IPS-18c (cell line): Measurements from ENCODE around the gene ADAR.
A peak's percentile ranks its signal among the peaks of the same experiment; 100 is the strongest.

ENCODE experiments used
- H3K4me3 ChIP-seq: 2 replicates; pipeline ENCODE4 v1.7.0; 2013; ENCODE audit warnings: low read depth, mild to moderate bottlenecking, low read length, moderate library complexity; ENCODE audit not compliant: insufficient read depth
- H3K9me3 ChIP-seq: one replicate; pipeline ENCODE4 v1.6.1; 2013; ENCODE audit warnings: mild to moderate bottlenecking, low read length, moderate library complexity; ENCODE audit not compliant: control insufficient read depth, insufficient read depth

Gene ADAR

DNA sequence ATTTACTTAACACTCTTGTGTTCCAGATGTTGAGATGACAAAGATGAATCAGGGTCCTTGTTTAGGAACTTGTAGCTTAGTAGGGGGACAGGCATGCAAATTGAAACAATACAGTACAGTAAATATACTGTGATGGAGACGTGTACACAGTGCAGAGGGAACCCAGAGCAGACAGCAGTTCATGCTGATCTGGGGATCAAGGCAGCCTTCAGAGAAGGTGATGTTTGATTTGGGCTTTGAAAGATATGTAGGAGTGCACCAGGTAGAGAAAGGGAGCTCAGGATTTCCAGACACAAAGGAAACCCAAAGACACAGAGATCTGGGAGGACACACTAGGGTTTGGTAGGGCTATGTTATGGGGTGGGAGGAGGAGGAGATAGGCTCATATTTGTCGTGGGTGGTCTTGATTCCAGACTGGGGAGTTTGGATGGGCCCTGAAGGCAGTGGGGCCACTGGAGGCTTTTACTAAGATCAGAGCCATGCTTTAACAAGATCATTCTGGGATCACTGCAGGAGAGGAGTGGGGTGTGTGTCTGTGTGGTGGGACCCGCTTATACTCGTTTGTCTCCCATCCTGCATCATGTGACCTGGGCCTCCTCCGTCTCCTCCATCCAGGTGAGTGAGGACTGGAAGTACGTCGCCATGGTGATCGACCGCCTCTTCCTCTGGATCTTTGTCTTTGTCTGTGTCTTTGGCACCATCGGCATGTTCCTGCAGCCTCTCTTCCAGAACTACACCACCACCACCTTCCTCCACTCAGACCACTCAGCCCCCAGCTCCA is 32.6 kb downstream of the ADAR start:
- H3K4me3 ChIP-seq = no peak overlapping the region
- H3K9me3 ChIP-seq = peaks cover 2% of the 10 kb centered on the region

- peaks cover 2% of the 10 kb centered on the region for H3K9me3 ChIP-seq
- no peak overlapping the region for H3K4me3 ChIP-seq
Measured at GRCh38 chr1:154574716-154575115, 33.3 kb downstream of the ADAR start.

GRCh38 chr1:154573168-154573510 is 34.8 kb downstream of the ADAR start:
- peaks cover 2% of the 10 kb centered on the region for H3K9me3 ChIP-seq
- no peak overlapping the region for H3K4me3 ChIP-seq

- Histone ChIP-seq H3K9me3 (peaks cover 2% of the 10 kb centered on the region), H3K4me3 (no peak overlapping the region)
Measured at GRCh38 chr1:154572468-154573167, 35.4 kb downstream of the ADAR start.

DNA sequence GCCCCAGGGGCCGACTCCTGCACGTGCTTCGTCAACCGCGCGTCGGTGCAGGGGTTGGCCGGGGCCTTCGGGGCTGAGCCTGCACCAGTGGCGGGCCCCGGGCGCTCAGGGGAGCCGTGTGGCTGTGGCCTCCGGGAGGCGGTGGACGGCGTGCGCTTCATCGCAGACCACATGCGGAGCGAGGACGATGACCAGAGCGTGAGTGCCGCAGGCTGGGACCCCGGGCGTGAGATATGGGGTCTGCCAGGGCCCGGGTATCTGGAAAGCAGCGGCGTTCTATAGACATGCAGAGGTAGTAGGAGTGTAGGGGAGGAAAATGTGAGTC is 36.1 kb downstream of the ADAR start:
- no peak overlapping the region for H3K4me3 ChIP-seq
- H3K9me3 ChIP-seq = peaks cover 2% of the 10 kb centered on the region

DNA sequence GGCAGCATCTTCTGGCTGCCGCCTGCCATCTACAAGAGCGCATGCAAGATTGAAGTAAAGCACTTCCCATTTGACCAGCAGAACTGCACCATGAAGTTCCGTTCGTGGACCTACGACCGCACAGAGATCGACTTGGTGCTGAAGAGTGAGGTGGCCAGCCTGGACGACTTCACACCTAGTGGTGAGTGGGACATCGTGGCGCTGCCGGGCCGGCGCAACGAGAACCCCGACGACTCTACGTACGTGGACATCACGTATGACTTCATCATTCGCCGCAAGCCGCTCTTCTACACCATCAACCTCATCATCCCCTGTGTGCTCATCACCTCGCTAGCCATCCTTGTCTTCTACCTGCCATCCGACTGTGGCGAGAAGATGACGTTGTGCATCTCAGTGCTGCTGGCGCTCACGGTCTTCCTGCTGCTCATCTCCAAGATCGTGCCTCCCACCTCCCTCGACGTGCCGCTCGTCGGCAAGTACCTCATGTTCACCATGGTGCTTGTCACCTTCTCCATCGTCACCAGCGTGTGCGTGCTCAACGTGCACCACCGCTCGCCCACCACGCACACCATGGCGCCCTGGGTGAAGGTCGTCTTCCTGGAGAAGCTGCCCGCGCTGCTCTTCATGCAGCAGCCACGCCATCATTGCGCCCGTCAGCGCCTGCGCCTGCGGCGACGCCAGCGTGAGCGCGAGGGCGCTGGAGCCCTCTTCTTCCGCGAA is 36.6 kb downstream of the ADAR start:
- H3K9me3 ChIP-seq = peaks cover 2% of the 10 kb centered on the region
- H3K4me3 ChIP-seq = no peak overlapping the region

- Histone ChIP-seq H3K4me3 (peak overlapping the region; percentile 51), H3K9me3 (peaks cover 2% of the 10 kb centered on the region)
Measured at GRCh38 chr1:154568157-154568815, 39.7 kb downstream of the ADAR start.

GRCh38 chr1:154567386-154568156 is 40.4 kb downstream of the ADAR start, which contains the start of gene CHRNB2:
Gene CHRNB2 (plus strand): TSS chr1:154567778. CDS start chr1:154568045, 267 bp downstream.
- peaks cover 2% of the 10 kb centered on the region for H3K9me3 ChIP-seq
- peak within 1 kb of the TSS; percentile 74 for H3K4me3 ChIP-seq

- Histone ChIP-seq H3K9me3 (no peaks in the 10 kb centered on the region), H3K4me3 (no peak overlapping the region)
Measured at GRCh38 chr1:154565876-154566275, 42.1 kb downstream of the ADAR start.

GRCh38 chr1:154559466-154560044 is 48.4 kb downstream of the ADAR start:
- no peaks in the 10 kb centered on the region for H3K9me3 ChIP-seq
- peak overlapping the region; percentile 52; the same call in 1 of the 2 replicates for H3K4me3 ChIP-seq

DNA sequence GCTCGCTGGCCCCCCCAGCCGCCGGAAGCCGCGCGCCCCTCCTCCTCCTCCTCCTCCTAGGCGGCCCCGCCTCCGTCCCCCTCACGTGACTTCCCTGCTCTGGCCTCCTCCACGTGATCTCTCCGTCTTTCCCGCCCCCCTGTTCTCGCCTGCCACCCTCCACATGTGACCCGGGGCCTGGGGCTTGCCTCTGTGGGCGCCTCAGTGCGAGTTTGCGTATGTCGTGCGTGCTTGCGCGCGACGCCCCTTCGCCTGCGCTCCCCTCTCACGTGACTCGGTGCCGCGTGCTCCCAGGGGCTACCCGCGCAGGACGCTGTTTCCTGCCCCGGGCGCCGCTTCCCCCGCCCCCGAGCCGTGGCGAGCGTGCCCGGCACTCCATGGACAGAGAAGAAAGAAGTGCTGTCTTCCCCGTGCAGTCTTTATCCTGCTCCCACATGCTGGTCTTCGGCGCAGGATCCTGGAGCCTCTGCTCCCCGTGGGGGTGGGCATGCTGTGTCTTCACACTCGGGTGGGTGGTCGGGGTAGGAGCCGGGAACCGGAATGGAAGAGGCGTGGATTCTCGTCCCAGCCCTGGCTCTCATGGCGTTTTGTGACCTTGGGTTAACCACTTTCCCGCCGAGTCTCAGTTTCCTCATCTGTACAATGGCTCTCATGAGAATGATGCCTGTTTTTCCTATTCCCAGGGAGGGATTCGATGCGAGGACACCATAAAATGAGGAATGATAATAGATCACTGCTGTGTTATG is 49.1 kb downstream of the ADAR start:
- no peaks in the 10 kb centered on the region for H3K9me3 ChIP-seq
- H3K4me3 ChIP-seq = peak overlapping the region; percentile 52

GRCh38 chr1:154557939-154558719 is 49.9 kb downstream of the ADAR start, which contains the start of gene UBE2Q1:
Gene UBE2Q1 (minus strand): TSS chr1:154558662. CDS start chr1:154558553, 109 bp downstream.
- H3K4me3 ChIP-seq = peak within 1 kb of the TSS; percentile 74
- H3K9me3 ChIP-seq = no peaks in the 10 kb centered on the region

GRCh38 chr1:154557248-154557938 is 50.6 kb downstream of the ADAR start:
- H3K4me3 ChIP-seq = peak overlapping the region; percentile 74
- H3K9me3 ChIP-seq = no peaks in the 10 kb centered on the region

- H3K4me3 ChIP-seq = no peak overlapping the region; the same call in 1 of the 2 replicates
- no peaks in the 10 kb centered on the region for H3K9me3 ChIP-seq
Measured at GRCh38 chr1:154556422-154556821, 51.6 kb downstream of the ADAR start.
